ENCODE measurements around the gene USH2A.
"Not testable (repeated sequence)": the region's sequence is repeated elsewhere in the genome, so short reads cannot be mapped to it uniquely, and the experiment has no call there.

Gene USH2A

DNA sequence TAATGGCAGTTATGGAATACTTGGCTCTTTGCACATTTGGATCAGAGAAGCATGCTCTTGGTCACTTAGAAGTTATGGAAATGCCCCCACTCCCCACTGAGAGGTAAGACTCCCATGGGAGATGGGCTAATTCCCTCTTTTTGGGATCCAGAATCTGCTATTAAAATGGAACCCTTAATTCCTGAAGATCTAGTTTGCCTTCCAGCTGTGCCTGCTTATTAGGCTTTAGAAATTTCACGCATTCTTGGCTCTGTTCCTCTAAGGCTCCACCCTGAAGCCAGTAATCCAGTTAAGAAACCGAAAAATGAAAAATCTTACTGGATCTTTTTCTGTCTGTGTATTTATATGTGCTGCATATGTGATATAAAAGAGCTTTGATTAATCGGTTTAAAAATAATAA lies 76.7 kb downstream of the USH2A start:
- DNase-seq, result no peak
- TF ChIP-seq GATA1 (IDR thresholded peaks at IDR 0.05; ENCODE audit: low read depth, low read length) (no peak), POLR2A (IDR thresholded peaks at IDR 0.05; ENCODE audit: low read length) (no peak)

DNA sequence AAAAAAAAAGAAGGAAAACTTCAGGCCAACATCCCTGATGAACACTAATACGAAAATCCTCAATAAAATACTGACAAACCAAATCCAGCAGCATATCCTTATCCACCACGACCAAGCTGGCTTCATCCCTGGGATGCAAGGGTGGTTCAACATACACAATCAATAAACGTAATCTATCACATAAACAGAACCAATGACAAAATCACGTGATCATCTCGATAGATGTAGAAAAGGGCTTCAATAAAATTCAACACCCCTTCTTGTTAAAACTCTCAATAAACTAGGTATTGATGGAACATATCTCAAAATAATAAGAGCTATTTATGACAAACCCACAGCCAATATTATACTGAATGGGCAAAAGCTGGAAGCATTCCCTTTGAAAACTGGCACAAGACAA lies 82.7 kb downstream of the USH2A start:
- not testable (repeated sequence) for DNase-seq

DNA sequence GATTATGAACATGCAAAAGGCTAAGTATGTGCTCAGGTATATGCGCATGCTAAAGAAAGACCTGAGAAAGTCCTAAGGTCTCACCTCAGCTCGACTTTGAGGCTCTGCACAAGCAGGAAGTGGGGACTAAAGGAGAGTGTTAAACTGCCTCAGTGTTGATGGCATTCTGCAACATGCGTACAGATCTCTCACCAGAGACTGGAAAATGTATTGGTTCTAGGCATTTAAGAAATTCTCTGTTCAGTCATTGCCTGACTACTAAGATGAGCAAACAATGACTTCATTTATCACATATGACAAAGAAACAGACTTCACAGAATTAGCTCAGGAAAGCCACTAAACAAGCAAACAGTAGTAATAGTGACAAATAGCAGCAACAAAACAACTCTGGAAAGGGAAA lies 90.8 kb downstream of the USH2A start:
- DNase-seq, result no peak
- no peak for TF ChIP-seq GATA1 (IDR thresholded peaks at IDR 0.05; ENCODE audit: low read depth, low read length)
- TF ChIP-seq POLR2A (IDR thresholded peaks at IDR 0.05; ENCODE audit: low read length), result no peak

DNA sequence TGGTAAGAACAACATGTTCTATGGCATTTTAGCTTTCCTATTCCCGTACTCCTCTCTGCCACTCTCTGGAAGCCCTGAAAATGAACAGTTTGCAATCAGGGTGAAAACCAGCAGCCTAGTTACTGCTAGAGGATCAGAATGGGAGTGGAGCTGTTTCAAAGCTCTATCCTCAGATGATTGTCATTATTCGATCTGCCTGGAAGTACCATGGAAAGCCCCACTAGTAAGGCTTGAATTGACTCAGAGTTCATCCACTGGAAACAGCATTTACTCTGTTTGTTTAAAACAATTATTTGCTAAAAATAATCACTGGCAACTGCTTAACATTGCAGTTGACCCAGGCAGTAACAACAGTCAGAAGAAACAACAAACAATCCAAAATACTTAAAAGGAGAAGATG lies 91.2 kb downstream of the USH2A start:
- no peak for DNase-seq

DNA sequence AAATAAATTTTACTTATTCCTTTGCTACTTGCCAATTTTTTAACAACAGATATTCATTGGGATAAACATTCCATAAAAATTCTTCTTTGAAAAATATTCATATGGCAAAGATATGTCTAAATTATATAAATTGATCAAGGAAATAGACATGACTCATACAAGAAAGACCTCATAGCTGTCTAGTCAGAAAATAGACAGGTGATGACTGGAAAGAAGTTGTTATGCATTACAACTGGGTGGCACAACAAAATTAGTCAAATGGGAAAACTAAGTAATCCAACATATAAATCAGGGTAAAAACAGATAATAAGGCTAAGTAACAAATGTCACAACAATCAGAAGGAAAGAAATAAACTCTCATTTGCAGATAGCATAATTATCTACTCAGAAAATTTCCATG lies 92.0 kb downstream of the USH2A start:
- no peak for DNase-seq
- TF ChIP-seq GATA1 (IDR thresholded peaks at IDR 0.05; ENCODE audit: low read depth, low read length) (no peak), POLR2A (IDR thresholded peaks at IDR 0.05; ENCODE audit: low read length) (no peak)

More for the DNA sequence above, 91.2 kb downstream of the USH2A start:
- TF ChIP-seq POLR2A (IDR thresholded peaks at IDR 0.05; ENCODE audit: low read length) (no peak), GATA1 (IDR thresholded peaks at IDR 0.05; ENCODE audit: low read depth, low read length) (no peak)

DNA sequence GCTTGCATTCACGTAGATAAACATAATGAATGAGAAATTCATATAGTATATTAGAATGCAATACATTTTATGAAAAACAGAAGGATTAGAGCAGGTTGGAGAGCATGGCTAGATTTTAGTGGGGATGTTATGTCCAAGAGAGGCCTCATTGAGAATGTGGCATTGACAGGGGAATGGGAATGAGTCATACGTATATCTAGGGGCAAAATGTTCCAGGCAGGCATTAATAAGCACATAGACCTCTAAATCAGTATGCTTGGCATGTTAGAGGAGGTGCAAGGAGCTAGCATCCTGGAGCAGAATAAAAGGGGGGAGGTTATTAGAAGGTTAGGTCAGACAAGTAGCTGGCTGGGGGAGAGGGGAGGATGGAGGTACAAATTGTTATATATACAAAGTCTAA lies 93.0 kb downstream of the USH2A start:
- DNase-seq, result no peak
- TF ChIP-seq GATA1 (IDR thresholded peaks at IDR 0.05; ENCODE audit: low read depth, low read length) (no peak), POLR2A (IDR thresholded peaks at IDR 0.05; ENCODE audit: low read length) (no peak)

DNA sequence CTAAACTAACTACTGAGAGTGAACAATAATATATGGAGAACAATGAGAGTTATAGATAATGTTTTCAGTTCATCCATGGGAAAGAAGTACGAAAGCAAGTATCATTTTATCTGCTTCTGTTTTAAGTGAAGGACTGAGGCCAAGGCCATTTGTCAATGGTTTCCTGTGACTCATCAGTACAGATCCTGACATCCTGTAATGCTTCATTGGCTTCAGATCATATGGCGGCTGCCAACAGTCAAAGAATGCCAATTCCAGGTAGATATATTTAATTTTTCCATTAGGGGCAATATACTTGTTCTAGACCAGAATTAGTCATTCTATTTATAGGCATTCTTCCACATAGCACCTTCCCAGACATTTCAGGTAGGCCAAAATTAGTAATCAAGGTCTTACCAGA lies 97.3 kb downstream of the USH2A start:
- no peak for TF ChIP-seq POLR2A (IDR thresholded peaks at IDR 0.05; ENCODE audit: low read length)
- TF ChIP-seq GATA1 (IDR thresholded peaks at IDR 0.05; ENCODE audit: low read depth, low read length), result no peak
- DNase-seq, result no peak

DNA sequence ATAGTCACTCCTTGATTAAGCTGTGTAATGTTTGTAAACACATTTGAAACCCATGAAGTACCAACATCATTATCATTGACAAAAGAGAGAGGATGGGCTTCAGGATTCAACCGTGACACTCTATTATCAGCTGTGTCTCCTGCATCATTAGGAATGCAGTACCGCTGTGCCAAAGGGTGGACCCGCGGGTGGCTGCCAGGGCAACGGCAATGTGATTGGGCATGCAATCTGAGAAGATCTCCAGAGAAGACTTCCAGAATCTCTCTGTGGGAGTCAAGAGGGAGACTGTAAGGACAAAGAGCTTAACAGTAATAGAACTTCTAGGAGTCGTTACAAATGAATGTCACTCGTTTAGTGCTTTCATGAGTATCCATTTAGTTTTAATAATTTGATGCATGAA lies 97.9 kb downstream of the USH2A start:
- DNase-seq, result no peak
- TF ChIP-seq GATA1 (IDR thresholded peaks at IDR 0.05; ENCODE audit: low read depth, low read length), result no peak
- no peak for TF ChIP-seq POLR2A (IDR thresholded peaks at IDR 0.05; ENCODE audit: low read length)

DNA sequence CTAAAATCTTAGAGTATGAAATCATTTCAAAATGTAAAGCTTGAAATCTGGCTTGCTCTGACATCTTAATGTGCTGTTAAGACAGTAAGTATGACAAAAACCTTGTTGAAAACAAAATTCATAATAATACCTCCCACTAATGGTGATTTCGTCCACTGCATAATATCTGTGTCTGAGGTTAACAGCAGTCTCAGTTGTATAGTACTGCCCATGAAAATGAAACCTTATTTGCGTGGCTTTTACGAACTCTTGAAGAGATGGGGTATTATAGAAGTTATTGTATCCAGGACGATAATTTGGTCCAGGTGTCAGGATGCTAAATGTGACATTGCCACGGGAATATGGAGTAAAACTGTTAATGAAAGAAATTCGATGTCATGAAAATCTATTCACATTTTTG lies 99.9 kb downstream of the USH2A start:
- TF ChIP-seq GATA1 (IDR thresholded peaks at IDR 0.05; ENCODE audit: low read depth, low read length) (no peak), POLR2A (IDR thresholded peaks at IDR 0.05; ENCODE audit: low read length) (no peak)
- no peak for DNase-seq

DNA sequence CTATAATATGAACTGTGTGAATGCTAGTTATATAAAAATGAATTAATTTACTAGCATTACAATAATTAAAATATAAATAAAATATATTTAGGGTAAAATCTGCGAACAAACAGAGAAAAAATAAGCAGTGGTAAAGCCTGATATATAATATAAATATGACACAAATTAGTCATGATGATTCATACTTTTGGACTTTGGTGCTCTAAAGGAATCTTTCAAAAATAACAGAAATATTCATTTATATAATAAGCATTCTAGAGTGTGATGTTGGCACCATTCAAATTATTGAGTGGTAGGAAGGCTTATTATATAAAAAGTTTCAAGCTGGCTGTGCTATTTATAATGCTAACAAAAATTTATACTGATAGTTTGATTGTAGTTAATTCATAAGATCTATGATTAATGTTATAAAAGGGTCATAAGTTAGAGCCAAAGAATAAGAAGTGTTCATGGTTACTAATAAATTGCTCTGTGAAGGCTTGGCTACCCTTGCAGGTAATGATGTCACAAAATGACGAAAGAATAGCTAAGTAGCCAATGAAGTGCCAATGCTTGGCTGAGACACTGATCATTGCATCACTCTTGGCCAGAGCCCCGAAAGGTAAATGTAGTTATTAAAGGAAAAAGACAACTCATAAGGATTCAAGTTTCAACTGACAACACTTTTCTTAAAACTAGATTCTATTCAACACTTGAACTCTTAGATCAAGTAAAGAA lies 108.7 kb downstream of the USH2A start:
- no peak for DNase-seq

DNA sequence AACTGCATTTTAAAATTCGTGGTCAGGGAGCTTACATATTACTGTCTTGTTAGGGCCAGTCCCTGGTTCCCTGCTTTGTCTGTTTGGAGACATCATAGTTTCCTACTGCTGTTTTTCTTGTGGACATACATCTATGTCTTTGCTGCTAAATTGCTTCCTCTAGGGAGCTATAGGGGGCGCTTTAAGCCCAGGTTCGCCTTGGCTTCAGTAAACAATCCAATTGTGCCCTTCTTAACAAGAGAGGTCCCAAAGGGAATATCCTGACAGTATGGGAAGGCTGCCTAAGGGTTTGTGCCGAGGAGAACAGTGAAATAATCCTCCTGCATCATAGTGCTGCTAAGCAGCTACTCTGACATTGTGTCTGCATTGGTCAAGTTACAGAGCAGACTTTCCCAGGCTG lies 112.5 kb downstream of the USH2A start:
- TF ChIP-seq GATA1 (IDR thresholded peaks at IDR 0.05; ENCODE audit: low read depth, low read length), result no peak
- no peak for TF ChIP-seq POLR2A (IDR thresholded peaks at IDR 0.05; ENCODE audit: low read length)
- DNase-seq, result peak; percentile 37 to 55

More for the DNA sequence above, 108.7 kb downstream of the USH2A start:
- no peak for TF ChIP-seq POLR2A (IDR thresholded peaks at IDR 0.05; ENCODE audit: low read length)
- no peak for TF ChIP-seq GATA1 (IDR thresholded peaks at IDR 0.05; ENCODE audit: low read depth, low read length)

DNA sequence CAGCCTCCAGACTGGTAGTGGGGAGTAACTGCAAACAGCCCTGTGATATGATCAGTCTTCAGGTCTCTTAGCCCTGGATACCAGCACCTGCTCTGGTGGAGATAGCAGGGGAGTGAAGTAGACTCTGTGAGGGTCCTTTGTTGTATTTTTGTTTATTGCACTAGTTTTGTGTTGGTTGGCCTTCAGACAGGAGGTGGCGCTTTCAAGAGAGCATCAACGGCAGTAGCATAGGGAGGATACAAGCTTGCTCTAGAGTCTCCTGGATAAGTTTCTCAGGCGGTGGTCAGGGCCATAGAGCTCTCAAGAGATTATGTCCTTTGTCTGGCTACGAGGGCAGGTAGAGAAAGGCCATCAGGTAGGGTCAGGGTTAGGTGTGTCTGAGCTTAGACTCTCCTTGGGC lies 116.4 kb downstream of the USH2A start:
- no peak for TF ChIP-seq POLR2A (IDR thresholded peaks at IDR 0.05; ENCODE audit: low read length)
- TF ChIP-seq GATA1 (IDR thresholded peaks at IDR 0.05; ENCODE audit: low read depth, low read length), result no peak
- peak in 1 of 2 experiments; percentile 3 for DNase-seq

DNA sequence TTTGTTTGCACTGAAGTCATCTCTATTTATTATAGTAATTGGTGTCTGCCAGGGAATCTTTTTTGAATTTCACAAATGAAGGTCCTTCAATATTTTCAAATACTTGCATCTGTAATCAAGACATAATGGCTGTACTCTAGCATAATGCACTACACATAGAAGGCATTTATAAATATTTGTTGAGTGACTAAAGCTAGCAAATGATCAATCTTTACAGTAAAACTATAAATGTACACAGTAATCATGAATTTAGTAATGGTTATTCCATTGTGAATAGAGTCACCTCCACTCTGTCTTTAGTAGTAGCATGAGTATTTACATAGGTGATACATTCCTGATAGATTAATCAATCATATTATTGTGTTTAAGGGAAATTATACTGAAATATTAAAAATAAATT lies 119.6 kb downstream of the USH2A start:
- TF ChIP-seq GATA1 (IDR thresholded peaks at IDR 0.05; ENCODE audit: low read depth, low read length), result no peak
- no peak for TF ChIP-seq POLR2A (IDR thresholded peaks at IDR 0.05; ENCODE audit: low read length)
- DNase-seq, result no peak

DNA sequence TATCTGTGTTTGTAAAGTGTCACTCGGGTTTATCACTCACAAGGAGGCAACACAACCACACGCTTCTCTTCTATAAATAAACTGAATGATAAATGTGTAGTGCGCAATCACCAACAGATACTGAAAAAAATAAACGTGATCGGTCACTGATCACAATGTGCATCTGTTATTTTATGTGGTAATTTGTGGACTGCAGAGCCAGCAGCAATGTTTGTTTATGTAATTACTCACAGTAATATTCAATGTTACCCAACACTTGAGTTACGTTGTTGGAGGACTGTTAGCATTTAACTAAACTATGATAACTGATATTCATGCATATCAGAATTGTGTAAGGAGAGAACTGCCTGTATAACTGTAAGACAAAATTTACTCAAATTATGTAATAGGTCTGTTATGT lies 129.6 kb downstream of the USH2A start:
- no peak for TF ChIP-seq GATA1 (IDR thresholded peaks at IDR 0.05; ENCODE audit: low read depth, low read length)
- no peak for TF ChIP-seq POLR2A (IDR thresholded peaks at IDR 0.05; ENCODE audit: low read length)
- no peak for DNase-seq

DNA sequence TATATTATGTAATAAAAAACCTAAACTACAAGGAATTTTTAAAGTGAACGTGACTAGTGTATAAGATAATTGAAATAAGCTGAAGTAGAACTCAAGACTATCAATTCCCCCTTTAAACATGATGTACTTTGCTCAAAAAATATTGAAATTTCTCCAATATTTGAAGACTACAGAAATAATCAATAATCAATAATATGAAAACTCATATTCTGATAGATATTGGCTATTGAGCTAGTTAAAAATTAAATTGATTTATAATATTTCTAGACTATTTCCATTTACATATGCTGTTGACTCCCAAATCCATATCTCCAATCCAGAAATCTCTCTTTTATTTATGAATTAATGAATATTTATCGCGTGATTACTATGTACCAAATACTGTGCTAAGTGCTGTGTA lies 133.2 kb downstream of the USH2A start:
- no peak for DNase-seq
- TF ChIP-seq GATA1 (IDR thresholded peaks at IDR 0.05; ENCODE audit: low read depth, low read length), result no peak
- no peak for TF ChIP-seq POLR2A (IDR thresholded peaks at IDR 0.05; ENCODE audit: low read length)

DNA sequence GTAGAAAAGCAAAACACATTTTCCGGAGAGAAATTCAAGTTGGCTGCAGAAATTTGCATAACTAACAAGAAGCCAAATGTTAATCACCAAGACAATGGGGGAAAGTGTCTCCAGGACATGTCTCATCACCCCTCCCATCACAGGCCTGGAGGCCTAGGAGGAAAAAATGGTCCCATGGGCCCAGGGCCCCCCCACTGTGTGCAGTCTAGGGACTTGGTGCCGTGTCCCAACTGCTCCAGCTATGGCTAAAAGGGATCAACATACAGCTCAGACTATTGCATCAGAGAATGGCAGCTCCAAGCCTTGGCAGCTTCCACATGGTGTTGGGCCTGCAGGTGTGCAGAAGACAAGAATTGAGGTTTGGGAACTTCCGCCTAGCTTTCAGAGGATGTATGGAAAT lies 138.2 kb downstream of the USH2A start:
- DNase-seq, result no peak
- TF ChIP-seq GATA1 (IDR thresholded peaks at IDR 0.05; ENCODE audit: low read depth, low read length) (no peak), POLR2A (IDR thresholded peaks at IDR 0.05; ENCODE audit: low read length) (no peak)
